ENCODE results near the gene POR.
"Not testable (repeated sequence)": the region's sequence is repeated elsewhere in the genome, so short reads cannot be mapped to it uniquely, and the experiment has no call there.

The POR gene

DNA sequence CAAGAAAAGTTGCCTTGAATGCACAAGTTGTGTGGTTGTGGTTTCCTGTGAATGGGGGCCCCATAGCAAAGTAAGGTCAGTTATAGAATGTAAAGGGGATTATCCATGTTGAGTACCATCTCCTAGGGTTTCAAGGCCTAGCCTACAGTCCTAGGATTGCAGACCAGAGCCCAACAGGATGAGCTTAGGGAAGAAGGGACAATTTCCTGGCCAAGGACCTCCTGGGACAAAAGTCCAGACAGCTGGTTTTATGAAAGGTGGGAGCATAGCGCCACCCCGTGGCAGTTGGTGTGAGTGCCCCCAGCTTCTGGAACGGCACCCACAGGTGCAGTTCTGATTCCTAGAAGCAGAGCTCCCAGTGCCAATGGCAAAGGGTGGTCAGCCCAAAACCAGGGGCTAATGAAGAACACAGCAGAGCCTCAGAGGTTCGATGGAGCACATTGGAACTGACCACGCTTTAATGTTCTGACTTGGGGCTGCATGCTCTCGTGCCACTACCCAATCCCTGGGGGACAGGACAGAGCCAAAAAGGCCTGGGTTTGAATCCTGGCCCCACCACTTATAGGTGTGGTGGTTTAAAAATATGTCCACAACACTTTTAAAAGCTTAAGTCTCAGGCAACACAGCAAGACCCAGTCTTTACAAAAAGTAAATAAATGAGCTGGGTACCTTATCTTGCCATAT is 105.2 kb downstream of the POR start:
- no peaks in the 10 kb centered on the region for H3K9me3 ChIP-seq (ENCODE audit: severe bottlenecking)
- H3K27ac ChIP-seq (ENCODE audit: poor library complexity, severe bottlenecking) = no peak overlapping the region
- no peak for DNase-seq (ENCODE audit: low spot score)
- H3K4me1 ChIP-seq (ENCODE audit: insufficient read depth, poor library complexity, severe bottlenecking) = no peaks in the 10 kb centered on the region
- ATAC-seq (ENCODE audit: low read depth) = peak; percentile 45; the same call in 1 of the 3 replicates
- H3K36me3 ChIP-seq (ENCODE audit: low read depth) = peaks cover 17% of the 10 kb centered on the region
- TF ChIP-seq, protein P1, sequence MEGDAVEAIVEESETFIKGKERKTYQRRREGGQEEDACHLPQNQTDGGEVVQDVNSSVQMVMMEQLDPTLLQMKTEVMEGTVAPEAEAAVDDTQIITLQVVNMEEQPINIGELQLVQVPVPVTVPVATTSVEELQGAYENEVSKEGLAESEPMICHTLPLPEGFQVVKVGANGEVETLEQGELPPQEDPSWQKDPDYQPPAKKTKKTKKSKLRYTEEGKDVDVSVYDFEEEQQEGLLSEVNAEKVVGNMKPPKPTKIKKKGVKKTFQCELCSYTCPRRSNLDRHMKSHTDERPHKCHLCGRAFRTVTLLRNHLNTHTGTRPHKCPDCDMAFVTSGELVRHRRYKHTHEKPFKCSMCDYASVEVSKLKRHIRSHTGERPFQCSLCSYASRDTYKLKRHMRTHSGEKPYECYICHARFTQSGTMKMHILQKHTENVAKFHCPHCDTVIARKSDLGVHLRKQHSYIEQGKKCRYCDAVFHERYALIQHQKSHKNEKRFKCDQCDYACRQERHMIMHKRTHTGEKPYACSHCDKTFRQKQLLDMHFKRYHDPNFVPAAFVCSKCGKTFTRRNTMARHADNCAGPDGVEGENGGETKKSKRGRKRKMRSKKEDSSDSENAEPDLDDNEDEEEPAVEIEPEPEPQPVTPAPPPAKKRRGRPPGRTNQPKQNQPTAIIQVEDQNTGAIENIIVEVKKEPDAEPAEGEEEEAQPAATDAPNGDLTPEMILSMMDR (IDR thresholded peaks at IDR 0.05; ENCODE audit: poor library complexity, severe bottlenecking) = peak; percentile 62
- no peaks in the 10 kb centered on the region for H3K27me3 ChIP-seq (ENCODE audit: insufficient read depth, poor library complexity, severe bottlenecking)
- H3K4me3 ChIP-seq (ENCODE audit: severe bottlenecking) = no peak overlapping the region

DNA sequence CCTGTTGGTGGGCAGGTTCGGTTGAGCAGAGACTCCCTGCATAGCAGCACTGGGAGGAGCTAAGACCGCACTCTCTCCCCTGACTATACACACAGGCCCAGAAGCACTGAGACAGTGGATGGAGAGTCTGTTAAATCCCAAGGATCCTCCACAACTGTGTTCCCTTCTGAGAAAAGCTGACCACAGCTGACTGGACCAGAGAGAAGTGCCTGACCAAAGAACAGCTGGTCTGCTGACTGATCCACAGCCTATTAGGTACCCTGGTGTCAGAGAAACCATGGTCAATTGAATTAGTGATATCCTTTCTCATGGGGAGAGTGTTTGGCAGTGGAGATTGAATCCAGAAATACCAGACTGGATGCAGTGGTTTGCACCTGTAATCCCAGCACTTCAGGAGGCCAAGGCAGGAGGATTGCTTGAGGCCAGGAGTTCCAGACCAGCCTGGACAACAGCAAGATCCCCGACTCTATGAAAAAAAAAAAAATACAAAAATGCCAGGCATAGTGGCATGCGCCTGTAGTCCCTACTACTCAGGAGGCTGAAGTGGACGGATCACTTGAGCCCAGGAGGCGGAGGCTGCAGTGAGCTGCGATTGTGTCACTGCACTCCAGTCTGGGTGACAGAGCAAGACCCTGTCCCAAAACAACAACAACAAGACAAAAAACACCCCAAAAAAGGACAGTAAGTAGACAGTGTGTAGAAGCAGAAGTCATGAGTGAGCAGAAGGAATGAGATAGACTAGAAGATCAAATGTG is 107.2 kb downstream of the POR start:
- H3K9me3 ChIP-seq (ENCODE audit: severe bottlenecking) = no peaks in the 10 kb centered on the region
- H3K4me3 ChIP-seq (ENCODE audit: severe bottlenecking) = no peak overlapping the region
- TF ChIP-seq, protein P1 (IDR thresholded peaks at IDR 0.05; ENCODE audit: poor library complexity, severe bottlenecking) = no peak
- no peaks in the 10 kb centered on the region for H3K4me1 ChIP-seq (ENCODE audit: insufficient read depth, poor library complexity, severe bottlenecking)
- H3K27ac ChIP-seq (ENCODE audit: poor library complexity, severe bottlenecking) = no peak overlapping the region
- peaks cover 11% of the 10 kb centered on the region; the same call in 1 of the 2 replicates for H3K36me3 ChIP-seq (ENCODE audit: low read depth)
- DNase-seq (ENCODE audit: low spot score) (no peak), ATAC-seq (ENCODE audit: low read depth) (no peak)
- H3K27me3 ChIP-seq (ENCODE audit: insufficient read depth, poor library complexity, severe bottlenecking) = no peaks in the 10 kb centered on the region

- DNase-seq (ENCODE audit: low spot score) (no peak), ATAC-seq (ENCODE audit: low read depth) (no peak)
- Histone ChIP-seq H3K27ac (ENCODE audit: poor library complexity, severe bottlenecking) (no peak overlapping the region), H3K27me3 (ENCODE audit: insufficient read depth, poor library complexity, severe bottlenecking) (no peaks in the 10 kb centered on the region), H3K36me3 (ENCODE audit: low read depth) (peaks cover 11% of the 10 kb centered on the region; the same call in 1 of the 2 replicates), H3K4me3 (ENCODE audit: severe bottlenecking) (no peak overlapping the region), H3K4me1 (ENCODE audit: insufficient read depth, poor library complexity, severe bottlenecking) (no peaks in the 10 kb centered on the region), H3K9me3 (ENCODE audit: severe bottlenecking) (no peaks in the 10 kb centered on the region)
- TF ChIP-seq, protein P1 (IDR thresholded peaks at IDR 0.05; ENCODE audit: poor library complexity, severe bottlenecking) = no peak
Observed at GRCh38 chr7:76023002-76023401, 108.0 kb downstream of the POR start.

DNA sequence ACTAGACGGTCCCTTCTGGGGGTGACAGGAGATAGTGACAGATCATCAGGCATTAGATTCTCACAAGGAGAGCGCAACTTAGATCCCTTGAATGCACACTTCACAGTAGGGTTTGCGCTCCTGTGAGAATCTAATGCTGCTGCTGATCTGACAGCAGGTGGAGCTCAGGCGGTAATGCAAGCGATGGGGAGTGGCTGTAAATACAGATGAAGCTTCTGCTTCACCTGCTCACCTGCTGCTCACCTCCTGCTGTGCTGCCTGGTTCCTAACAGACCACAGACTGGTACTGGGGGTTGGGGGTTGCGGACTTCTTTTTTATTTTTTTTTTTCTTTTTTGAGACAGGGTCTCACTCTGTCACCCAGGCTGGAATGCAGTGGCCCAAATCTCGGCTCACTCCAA is 114.7 kb downstream of the POR start:
- H3K27ac ChIP-seq (ENCODE audit: poor library complexity, severe bottlenecking); H3K27me3 ChIP-seq (ENCODE audit: insufficient read depth, poor library complexity, severe bottlenecking); H3K9me3 ChIP-seq (ENCODE audit: severe bottlenecking); H3K4me1 ChIP-seq (ENCODE audit: insufficient read depth, poor library complexity, severe bottlenecking); ATAC-seq (ENCODE audit: low read depth); DNase-seq (ENCODE audit: low spot score); H3K4me3 ChIP-seq (ENCODE audit: severe bottlenecking); H3K36me3 ChIP-seq (ENCODE audit: low read depth): not testable (repeated sequence)

DNA sequence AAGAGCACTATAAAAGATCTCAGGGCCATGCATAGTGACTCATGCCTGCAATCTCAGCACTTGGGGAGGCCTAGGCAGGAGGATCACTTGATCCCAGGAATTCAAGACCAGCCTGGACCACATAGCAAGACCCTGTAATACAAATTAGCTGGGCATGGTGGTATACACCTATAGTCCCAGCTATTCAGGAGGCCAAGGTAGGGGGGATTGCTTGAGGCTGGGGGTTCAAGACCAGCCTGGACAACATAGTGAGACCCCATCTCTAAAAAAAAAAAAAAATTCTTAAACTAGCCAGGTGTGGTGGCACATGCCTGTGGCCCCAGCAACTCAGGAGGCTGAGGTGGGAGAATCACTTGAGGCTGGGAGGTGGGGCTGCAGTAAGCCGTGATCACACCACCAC is 117.0 kb downstream of the POR start:
- 0 out of 2 replicates have a peak, but pooled peaks cover 5% of the 10 kb centered on the region for H3K36me3 ChIP-seq (ENCODE audit: low read depth)
- H3K27me3 ChIP-seq (ENCODE audit: insufficient read depth, poor library complexity, severe bottlenecking) = no peaks in the 10 kb centered on the region
- DNase-seq (ENCODE audit: low spot score) (no peak), ATAC-seq (ENCODE audit: low read depth) (no peak)
- H3K27ac ChIP-seq (ENCODE audit: poor library complexity, severe bottlenecking) = no peak overlapping the region
- TF ChIP-seq, protein P1 (IDR thresholded peaks at IDR 0.05; ENCODE audit: poor library complexity, severe bottlenecking) = no peak
- no peaks in the 10 kb centered on the region for H3K4me1 ChIP-seq (ENCODE audit: insufficient read depth, poor library complexity, severe bottlenecking)
- H3K4me3 ChIP-seq (ENCODE audit: severe bottlenecking) = no peak overlapping the region
- no peaks in the 10 kb centered on the region for H3K9me3 ChIP-seq (ENCODE audit: severe bottlenecking)

Data from RWPE2 (cell line).